ENCODE data around the gene C2CD2L. TPM values are rescaled to one million over a fixed set of nuclear protein-coding genes. Genes with fewer than 3 reads are reported as not detected.

C2CD2L gene
- total and polyA plus RNA-seq, 2 of the 4 experiments (the other 2 are of a cell fraction): 2.2 to 8.7 TPM

DNA sequence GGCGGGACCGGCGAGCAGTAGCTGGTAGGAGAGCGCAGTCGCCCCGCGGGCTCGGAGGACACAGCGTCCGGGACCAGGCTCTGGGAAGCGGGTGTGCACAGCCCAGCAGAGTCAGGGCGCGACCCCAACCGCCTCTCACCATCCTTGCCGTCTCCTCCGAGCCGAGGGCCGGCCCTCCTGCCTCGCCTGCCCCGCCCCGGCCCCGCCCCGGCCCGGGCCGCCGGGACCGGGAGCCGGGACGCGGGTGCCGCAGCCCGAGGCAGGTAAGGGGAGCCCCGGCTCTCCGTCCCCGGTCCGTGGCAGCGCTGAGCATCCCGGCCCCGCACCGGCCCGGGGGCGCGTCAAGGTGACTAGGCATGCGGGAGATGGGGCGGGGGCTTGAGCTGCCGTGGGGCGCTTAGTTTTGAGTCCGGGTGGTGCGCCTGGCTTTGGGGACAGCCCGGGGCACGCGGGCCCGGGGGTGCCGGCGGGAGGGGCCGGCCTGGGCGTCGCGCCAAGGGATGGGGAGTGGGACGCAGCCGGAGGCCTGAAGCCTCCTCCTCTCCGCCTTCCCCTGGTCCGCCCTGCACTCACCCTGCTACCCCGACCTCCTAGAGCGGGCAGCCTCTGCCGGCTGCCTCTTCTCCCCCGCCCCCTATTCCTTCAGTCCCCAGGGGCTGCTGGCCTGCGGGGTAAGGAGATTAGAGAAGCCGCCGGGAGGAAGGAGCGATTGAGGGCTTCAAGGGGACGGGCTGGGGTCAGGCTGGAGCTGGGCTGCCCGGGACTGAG is 42.1 kb downstream of the C2CD2L start, which contains the start of gene ABCG4:
TSS of gene ABCG4 (plus strand) at position 35 of the 768 bp plus-strand sequence. CDS start 914 bp downstream, outside the sequence.
- H3K18ac ChIP-seq (ENCODE audit: low read depth, low read length): no peak within 1 kb of the TSS; the same call in 1 of the 2 replicates
- H2AK5ac ChIP-seq (ENCODE audit: low read depth, low read length): no peak within 1 kb of the TSS
- H2AK9ac ChIP-seq (replicated peaks; ENCODE audit: low read depth, low read length, poor library complexity): no peak within 1 kb of the TSS
- no peak within 1 kb of the TSS for H2BK120ac ChIP-seq (ENCODE audit: low read depth, low read length)
- WGBS, 2 experiments (ENCODE audit: extremely low coverage in 2 of 2, insufficient read length in 1 of 2): 3% methylated on average over 15 of the region's 73 CpGs; no CpG with 5 or more reads in 1 of the 2 experiments
- ChIA-PET CTCF (no interaction called here), POLR2A (ENCODE audit: unreplicated experiment) (interaction anchor here (0.6 kb wide), 1 partner anchor 114 kb away, joined by 4 read pairs; no protein-coding TSS in a partner anchor)
- H4K20me1 ChIP-seq (ENCODE audit: insufficient read depth, low read length): no peaks in the 10 kb centered on the region
- 0 out of 2 replicates have a peak within 1 kb of the TSS, but pooled peaks have one; percentile 38 for H3K4ac ChIP-seq (ENCODE audit: low read depth, low read length)
- peak within 1 kb of the TSS in 1 of 2 experiments; percentile 13; a peak in 1 of 4 replicates for H4K8ac ChIP-seq (ENCODE audit: low read depth in 2 of 2, low read length in 2 of 2)
- peaks cover 49% of the 10 kb centered on the region for H3K27me3 ChIP-seq (ENCODE audit: control insufficient read depth, insufficient read depth, low read length)
- DNase-seq (no peak), ATAC-seq (ENCODE audit: low read depth) (peak; percentile 72)
- in situ Hi-C loops (cut with MboI; ENCODE audit: low sequenced_read_pairs) (no loop called here), intact Hi-C loops (cut with micrococcal nuclease) (loop anchor here (5.0 kb wide), 2 partner anchors 173 to 188 kb away; no protein-coding TSS in a partner anchor), dilution Hi-C loops (cut with HindIII; ENCODE audit: low sequenced_read_pairs, unreplicated experiment) (no loop called here)
- no peak within 1 kb of the TSS for H4K91ac ChIP-seq (ENCODE audit: insufficient read depth, low read depth, low read length)
- no TSS peak for BruUV-seq (replicated peaks)
- no peak within 1 kb of the TSS for H2BK5ac ChIP-seq (ENCODE audit: low read depth, low read length, poor library complexity, severe bottlenecking)
- H3K9ac ChIP-seq (ENCODE audit: low read depth, low read length): peak within 1 kb of the TSS; percentile 51; the same call in 1 of the 2 replicates
- H3K56ac ChIP-seq (ENCODE audit: extremely low read depth, insufficient read depth, low read length): no peak within 1 kb of the TSS
- H3K4me2 ChIP-seq (ENCODE audit: low read depth, low read length): peak within 1 kb of the TSS; percentile 96
- no peaks in the 10 kb centered on the region for H3K9me3 ChIP-seq (ENCODE audit: control insufficient read depth, insufficient read depth, low read length)
- H2BK20ac ChIP-seq (ENCODE audit: low read depth, low read length): no peak within 1 kb of the TSS
- no peak for TF ChIP-seq MAZ (IDR thresholded peaks at IDR 0.05; ENCODE audit: borderline replicate concordance, low read depth, low read length)
- TF ChIP-seq RAD21 (IDR thresholded peaks at IDR 0.05; ENCODE audit: low read length): no peak
- no peak for TF ChIP-seq MXI1 (IDR thresholded peaks at IDR 0.05; ENCODE audit: borderline replicate concordance, low read depth, low read length)
- TF ChIP-seq SMC3 (IDR thresholded peaks at IDR 0.05; ENCODE audit: low read depth, low read length): no peak
- TF ChIP-seq, protein P1, sequence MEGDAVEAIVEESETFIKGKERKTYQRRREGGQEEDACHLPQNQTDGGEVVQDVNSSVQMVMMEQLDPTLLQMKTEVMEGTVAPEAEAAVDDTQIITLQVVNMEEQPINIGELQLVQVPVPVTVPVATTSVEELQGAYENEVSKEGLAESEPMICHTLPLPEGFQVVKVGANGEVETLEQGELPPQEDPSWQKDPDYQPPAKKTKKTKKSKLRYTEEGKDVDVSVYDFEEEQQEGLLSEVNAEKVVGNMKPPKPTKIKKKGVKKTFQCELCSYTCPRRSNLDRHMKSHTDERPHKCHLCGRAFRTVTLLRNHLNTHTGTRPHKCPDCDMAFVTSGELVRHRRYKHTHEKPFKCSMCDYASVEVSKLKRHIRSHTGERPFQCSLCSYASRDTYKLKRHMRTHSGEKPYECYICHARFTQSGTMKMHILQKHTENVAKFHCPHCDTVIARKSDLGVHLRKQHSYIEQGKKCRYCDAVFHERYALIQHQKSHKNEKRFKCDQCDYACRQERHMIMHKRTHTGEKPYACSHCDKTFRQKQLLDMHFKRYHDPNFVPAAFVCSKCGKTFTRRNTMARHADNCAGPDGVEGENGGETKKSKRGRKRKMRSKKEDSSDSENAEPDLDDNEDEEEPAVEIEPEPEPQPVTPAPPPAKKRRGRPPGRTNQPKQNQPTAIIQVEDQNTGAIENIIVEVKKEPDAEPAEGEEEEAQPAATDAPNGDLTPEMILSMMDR (conservative IDR thresholded peaks at IDR 0.05; ENCODE audit: low read depth, low read length): no peak
- TF ChIP-seq POLR2A (IDR thresholded peaks at IDR 0.05; ENCODE audit: low read depth, low read length): no peak
- TF ChIP-seq CEBPB (IDR thresholded peaks at IDR 0.05; ENCODE audit: low read depth, low read length): no peak
- no peak for TF ChIP-seq CHD1 (IDR thresholded peaks at IDR 0.05; ENCODE audit: low read depth, low read length)
- TF ChIP-seq BHLHE40 (IDR thresholded peaks at IDR 0.05; ENCODE audit: low read depth, low read length): no peak
- no peak for TF ChIP-seq RFX5 (IDR thresholded peaks at IDR 0.05; ENCODE audit: low read depth, low read length)
- no peak for TF ChIP-seq RCOR1 (IDR thresholded peaks at IDR 0.05; ENCODE audit: insufficient replicate concordance, low read length)
- TF ChIP-seq FOS (IDR thresholded peaks at IDR 0.05; ENCODE audit: low read depth, low read length): no peak
- TF ChIP-seq NFE2L2 (IDR thresholded peaks at IDR 0.05; ENCODE audit: low read depth, low read length): no peak
- TF ChIP-seq, protein P2, sequence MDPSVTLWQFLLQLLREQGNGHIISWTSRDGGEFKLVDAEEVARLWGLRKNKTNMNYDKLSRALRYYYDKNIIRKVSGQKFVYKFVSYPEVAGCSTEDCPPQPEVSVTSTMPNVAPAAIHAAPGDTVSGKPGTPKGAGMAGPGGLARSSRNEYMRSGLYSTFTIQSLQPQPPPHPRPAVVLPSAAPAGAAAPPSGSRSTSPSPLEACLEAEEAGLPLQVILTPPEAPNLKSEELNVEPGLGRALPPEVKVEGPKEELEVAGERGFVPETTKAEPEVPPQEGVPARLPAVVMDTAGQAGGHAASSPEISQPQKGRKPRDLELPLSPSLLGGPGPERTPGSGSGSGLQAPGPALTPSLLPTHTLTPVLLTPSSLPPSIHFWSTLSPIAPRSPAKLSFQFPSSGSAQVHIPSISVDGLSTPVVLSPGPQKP (IDR thresholded peaks at IDR 0.05; ENCODE audit: borderline replicate concordance, low read depth, low read length): no peak
- no peak within 1 kb of the TSS for H4K5ac ChIP-seq (ENCODE audit: low read depth, low read length)
- no peaks in the 10 kb centered on the region for H3K36me3 ChIP-seq (ENCODE audit: control insufficient read depth, insufficient read depth, low read length)
- peak within 1 kb of the TSS; percentile 66 for H3K4me3 ChIP-seq (ENCODE audit: insufficient read depth, low read depth, low read length)
- no peak within 1 kb of the TSS for H3K27ac ChIP-seq (ENCODE audit: insufficient read depth, low read length)
- H2BK15ac ChIP-seq (ENCODE audit: low read depth, low read length): no peak within 1 kb of the TSS
- H3K14ac ChIP-seq (replicated peaks; ENCODE audit: low read depth, low read length): peak within 1 kb of the TSS; percentile 74; the same call in 1 of the 2 replicates
- H3K79me1 ChIP-seq (ENCODE audit: low read depth in 1 of 2, low read length in 2 of 2): no peaks in the 10 kb centered on the region
- peak within 1 kb of the TSS; percentile 72 for H3K23ac ChIP-seq (ENCODE audit: low read depth, low read length)
- H3K4me1 ChIP-seq (ENCODE audit: control insufficient read depth, insufficient read depth, low read length): 0 out of 2 replicates have a peak, but pooled peaks cover 2% of the 10 kb centered on the region
- H2AFZ ChIP-seq (replicated peaks; ENCODE audit: low read length, poor library complexity): peak within 1 kb of the TSS; percentile 97
- no peaks in the 10 kb centered on the region; the same call in 1 of the 2 replicates for H3K9me1 ChIP-seq (ENCODE audit: insufficient read depth, low read length)
